Measurements from ENCODE around the gene KRT76. TPM values are rescaled to one million over a fixed set of nuclear protein-coding genes. Genes with fewer than 3 reads are reported as not detected.

KRT76 gene
- total and polyA plus RNA-seq, 2 donors from 2014 or later, result not detected

DNA sequence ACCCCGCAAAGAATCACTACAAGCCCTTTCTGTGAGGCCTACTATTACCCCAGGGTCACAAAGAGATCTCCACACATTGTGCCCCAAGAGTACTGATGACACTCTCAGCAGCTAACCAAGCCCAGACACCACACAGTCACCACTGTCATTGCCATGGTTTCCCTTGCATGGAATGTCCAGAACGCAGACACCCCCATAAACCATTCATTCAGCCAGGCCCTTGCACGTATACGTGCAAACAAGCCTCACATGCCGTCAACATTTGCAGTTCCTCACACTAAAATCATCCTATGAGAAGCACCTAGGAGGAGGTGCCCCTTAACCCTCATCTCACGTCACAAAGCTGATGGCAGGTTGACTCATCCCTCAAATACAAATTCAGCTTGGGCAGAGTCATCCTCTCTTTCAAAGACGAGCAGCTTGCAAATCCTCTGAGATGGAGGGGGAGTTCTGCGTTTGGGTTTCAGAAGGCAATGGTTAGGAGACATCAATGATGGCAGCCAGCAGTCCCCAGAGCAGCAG, 56.7 kb downstream of the KRT76 start:
- Histone ChIP-seq H3K27me3 (ENCODE audit: control insufficient read depth, insufficient read depth, low read length) (no peaks in the 10 kb centered on the region), H3K27ac (ENCODE audit: low read depth in 2 of 2, low read length in 2 of 2) (no peak overlapping the region), H3K9ac (ENCODE audit: low read length in 3 of 3) (no peak overlapping the region), H3K4me3 (ENCODE audit: low read length in 3 of 3) (no peak overlapping the region), H3K36me3 (ENCODE audit: control insufficient read depth in 2 of 3, insufficient read depth in 3 of 3, low read length in 3 of 3) (no peaks in the 10 kb centered on the region), H3K4me1 (ENCODE audit: control insufficient read depth in 2 of 3, insufficient read depth in 2 of 3, low read depth in 1 of 3, low read length in 3 of 3) (no peaks in the 10 kb centered on the region), H3K9me3 (ENCODE audit: control insufficient read depth in 2 of 3, insufficient read depth in 1 of 3, low read length in 3 of 3) (no peaks in the 10 kb centered on the region)
- FAIRE-seq (no peak), DNase-seq (no peak)
- intact Hi-C loops (cut with DNase I), result no loop called here
- TF ChIP-seq CTCF (IDR thresholded peaks at IDR 0.05; ENCODE audit: borderline replicate concordance, extremely low read depth, insufficient read depth), result no peak

Other genes starting within 250 kb of the KRT76 start
- gene KRT71, start 224.2 kb downstream of the KRT76 start, total RNA-seq, result not detected
- not detected for gene KRT71, start 224.2 kb downstream of the KRT76 start, polyA plus RNA-seq (ENCODE audit: insufficient read depth, low read depth, low replicate concordance)
- not detected for gene KRT74, start 203.5 kb downstream of the KRT76 start, total RNA-seq
- not detected for gene KRT74, start 203.5 kb downstream of the KRT76 start, polyA plus RNA-seq (ENCODE audit: insufficient read depth, low read depth, low replicate concordance)
- gene KRT72, start 175.9 kb downstream of the KRT76 start, total RNA-seq, result not detected
- gene KRT72, start 175.9 kb downstream of the KRT76 start, polyA plus RNA-seq (ENCODE audit: insufficient read depth, low read depth, low replicate concordance), result not detected
- gene KRT73, start 158.8 kb downstream of the KRT76 start, total RNA-seq, result not detected
- gene KRT73, start 158.8 kb downstream of the KRT76 start, polyA plus RNA-seq (ENCODE audit: insufficient read depth, low read depth, low replicate concordance), result not detected
- gene KRT2, start 125.1 kb downstream of the KRT76 start, total RNA-seq, result not detected
- gene KRT2, start 125.1 kb downstream of the KRT76 start, polyA plus RNA-seq (ENCODE audit: insufficient read depth, low read depth, low replicate concordance), result not detected
- not detected for gene KRT1, start 96.9 kb downstream of the KRT76 start, total RNA-seq
- not detected for gene KRT1, start 96.9 kb downstream of the KRT76 start, polyA plus RNA-seq (ENCODE audit: insufficient read depth, low read depth, low replicate concordance)
- not detected for gene KRT77, start 73.8 kb downstream of the KRT76 start, total RNA-seq
- gene KRT77, start 73.8 kb downstream of the KRT76 start, polyA plus RNA-seq (ENCODE audit: insufficient read depth, low read depth, low replicate concordance), result not detected
- not detected for gene KRT3, start 18.8 kb upstream of the KRT76 start, total RNA-seq
- gene KRT3, start 18.8 kb upstream of the KRT76 start, polyA plus RNA-seq (ENCODE audit: insufficient read depth, low read depth, low replicate concordance), result not detected
- not detected for gene KRT4, start 36.8 kb upstream of the KRT76 start, total RNA-seq
- gene KRT4, start 36.8 kb upstream of the KRT76 start, polyA plus RNA-seq (ENCODE audit: insufficient read depth, low read depth, low replicate concordance), result 0.15 TPM
- not detected for gene KRT79, start 57.0 kb upstream of the KRT76 start, total RNA-seq
- gene KRT79, start 57.0 kb upstream of the KRT76 start, polyA plus RNA-seq (ENCODE audit: insufficient read depth, low read depth, low replicate concordance), result not detected
- gene KRT78, start 71.6 kb upstream of the KRT76 start, total RNA-seq, result not detected
- not detected for gene KRT78, start 71.6 kb upstream of the KRT76 start, polyA plus RNA-seq (ENCODE audit: insufficient read depth, low read depth, low replicate concordance)
- gene KRT8, start 127.7 kb upstream of the KRT76 start, total RNA-seq, result 546 TPM
- 333 TPM for gene KRT8, start 127.7 kb upstream of the KRT76 start, polyA plus RNA-seq (ENCODE audit: insufficient read depth, low read depth, low replicate concordance)
- gene KRT18, start 171.8 kb upstream of the KRT76 start, total RNA-seq, result 386 TPM
- gene KRT18, start 171.8 kb upstream of the KRT76 start, polyA plus RNA-seq (ENCODE audit: insufficient read depth, low read depth, low replicate concordance), result 245 TPM
- 417 TPM for gene EIF4B, start 229.1 kb upstream of the KRT76 start, total RNA-seq
- gene EIF4B, start 229.1 kb upstream of the KRT76 start, polyA plus RNA-seq (ENCODE audit: insufficient read depth, low read depth, low replicate concordance), result 114 TPM

Measured in kidney (tissue), 14 donors.